ENCODE results near the gene ZNF180. TPM values are rescaled to one million over a fixed set of nuclear protein-coding genes. Genes with fewer than 3 reads are reported as not detected.
"Not testable (repeated sequence)": the region's sequence is repeated elsewhere in the genome, so short reads cannot be mapped to it uniquely, and the experiment has no call there.

The ZNF180 gene
- polyA plus RNA-seq, 5 donors = 11.0 to 18.6 (median 16.1) TPM

DNA sequence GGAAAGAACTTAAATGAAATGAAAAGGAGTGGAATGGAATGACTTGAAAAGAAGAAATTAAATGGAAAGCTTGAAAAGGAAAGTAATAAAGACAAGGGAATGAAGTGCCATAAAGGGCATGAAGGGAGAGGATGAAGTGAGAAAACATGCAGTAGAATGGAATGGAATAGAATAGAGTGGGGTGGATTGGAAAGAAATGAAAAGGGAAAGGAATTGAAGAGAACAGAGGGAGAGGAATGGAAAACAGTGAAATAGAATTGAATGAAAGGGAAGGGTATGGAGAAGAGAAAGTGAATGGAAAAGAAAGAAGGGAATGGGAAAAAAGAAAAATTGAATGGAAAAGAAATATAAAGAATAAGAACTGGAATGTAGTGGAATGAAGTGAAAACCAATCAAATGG is 9.2 kb upstream of the ZNF180 start:
- DNase-seq = no peak

DNA sequence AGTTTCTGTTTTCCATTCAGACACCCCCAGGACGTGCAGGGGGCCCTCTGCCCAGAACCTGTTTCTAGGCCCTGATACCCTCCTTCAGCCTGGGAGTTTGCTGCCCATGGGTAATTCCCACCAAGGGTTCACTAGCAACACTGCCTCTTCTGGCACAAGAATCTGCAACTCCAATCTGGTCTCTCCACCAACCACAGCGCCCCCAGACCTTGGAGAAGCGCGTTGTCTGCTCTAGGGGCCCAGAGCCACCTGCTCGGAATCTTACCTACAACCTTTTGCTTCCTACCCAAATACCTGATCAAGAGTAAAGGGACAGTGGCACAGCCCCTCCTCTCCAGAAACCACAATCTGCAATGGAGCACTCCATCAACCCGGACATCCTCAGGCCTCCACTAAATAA is 763 bp downstream of the ZNF180 start:
- no peak for DNase-seq

GRCh38 chr19:44498988-44499387 is 1.3 kb downstream of the ZNF180 start:
- DNase-seq = no peak

DNA sequence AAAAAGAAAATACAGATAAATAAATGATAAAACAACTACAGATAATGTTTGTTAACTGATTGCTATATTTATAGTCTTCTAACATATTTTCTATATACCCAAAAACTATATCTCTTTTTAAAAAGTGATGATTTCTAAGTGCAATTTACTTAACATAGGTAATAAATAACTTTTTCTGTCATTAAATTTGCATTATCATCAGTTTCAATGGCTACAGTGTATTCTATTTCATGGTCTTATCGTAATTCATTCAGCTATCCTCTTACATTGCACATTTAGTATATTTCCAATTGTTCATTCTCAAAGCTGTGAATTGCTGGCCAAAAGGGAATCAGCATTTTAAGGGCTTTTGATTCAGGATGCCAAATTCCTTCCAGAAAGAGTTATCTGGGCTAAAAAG is 3.6 kb downstream of the ZNF180 start:
- no peak for DNase-seq

- no peak for DNase-seq
These were observed 23.5 kb downstream of the ZNF180 start for GRCh38 chr19:44476559-44477408.

DNA sequence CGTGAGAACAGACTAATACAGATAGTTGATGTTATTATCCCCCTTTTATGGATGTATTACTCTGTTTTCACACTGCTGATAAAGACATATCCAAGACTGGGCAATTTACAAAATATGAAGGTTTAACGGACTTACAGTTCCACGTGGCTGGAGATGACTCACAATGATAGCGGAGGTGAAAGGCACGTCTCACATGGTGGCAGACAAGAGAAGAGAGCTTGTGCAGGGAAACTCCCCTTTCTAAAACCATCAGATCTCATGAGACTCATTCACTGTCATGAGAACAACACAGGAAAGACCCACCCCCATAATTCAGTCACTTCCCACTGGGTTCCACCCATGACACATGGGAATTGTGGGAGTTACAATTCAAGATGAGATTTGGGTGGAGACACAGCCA is 31.6 kb downstream of the ZNF180 start:
- DNase-seq = not testable (repeated sequence)

GRCh38 chr19:44462600-44463286 is 37.6 kb downstream of the ZNF180 start:
- not testable (repeated sequence) for DNase-seq

- not testable (repeated sequence) for DNase-seq
These were observed 44.3 kb downstream of the ZNF180 start for GRCh38 chr19:44456016-44456415.

- no peak for DNase-seq
These were observed 45.2 kb downstream of the ZNF180 start for GRCh38 chr19:44455100-44455499.

- no peak for DNase-seq
These were observed 48.0 kb downstream of the ZNF180 start for GRCh38 chr19:44452367-44452766.

DNA sequence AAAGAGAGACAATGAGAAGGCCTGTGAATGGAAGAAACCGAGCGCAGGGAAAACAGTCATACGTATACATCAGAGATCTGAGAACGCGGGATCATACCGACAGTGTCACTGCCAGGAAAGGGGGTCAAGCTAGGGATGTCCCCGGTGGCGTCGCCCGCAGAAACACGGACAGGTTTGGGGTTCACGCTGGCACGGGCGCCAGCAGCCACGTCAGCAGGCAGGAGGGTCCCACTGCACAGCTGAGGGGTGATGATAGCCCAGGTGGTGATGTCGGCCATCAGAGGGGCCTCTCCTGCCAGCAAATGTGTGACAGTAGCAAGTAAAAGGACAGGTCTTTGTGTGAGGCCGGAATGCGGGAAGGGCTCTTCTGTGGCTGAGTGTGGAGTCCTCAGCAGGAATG is 48.6 kb downstream of the ZNF180 start:
- no peak for DNase-seq

GRCh38 chr19:44447916-44448674 is 52.2 kb downstream of the ZNF180 start, which contains the start of gene ZNF229:
Gene ZNF229 (minus strand): TSS chr19:44448472. CDS start chr19:44442847, 5,625 bp downstream.
- DNase-seq = peak; percentile 81 to 83

DNA sequence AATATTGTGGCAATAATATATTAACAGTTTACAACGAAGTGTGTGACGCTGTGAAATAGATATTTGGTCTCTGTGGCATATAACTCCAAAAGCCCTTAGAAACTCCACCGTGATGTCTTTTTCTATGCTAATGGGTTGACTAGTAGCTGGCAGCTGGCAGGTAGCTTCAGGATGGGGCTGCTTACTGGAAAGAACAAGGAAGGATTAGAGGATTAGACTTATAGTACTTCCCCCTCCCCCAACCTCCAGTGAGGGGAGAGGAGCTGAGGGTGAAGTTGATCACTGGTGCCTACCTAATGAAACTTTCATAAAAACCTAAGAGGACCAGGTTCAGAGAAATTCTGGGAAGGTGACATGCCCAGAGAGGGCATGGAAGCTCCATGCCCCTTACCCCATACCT is 61.9 kb downstream of the ZNF180 start:
- DNase-seq = no peak

- DNase-seq = no peak
These were observed 64.9 kb downstream of the ZNF180 start for GRCh38 chr19:44435441-44435840.

DNA sequence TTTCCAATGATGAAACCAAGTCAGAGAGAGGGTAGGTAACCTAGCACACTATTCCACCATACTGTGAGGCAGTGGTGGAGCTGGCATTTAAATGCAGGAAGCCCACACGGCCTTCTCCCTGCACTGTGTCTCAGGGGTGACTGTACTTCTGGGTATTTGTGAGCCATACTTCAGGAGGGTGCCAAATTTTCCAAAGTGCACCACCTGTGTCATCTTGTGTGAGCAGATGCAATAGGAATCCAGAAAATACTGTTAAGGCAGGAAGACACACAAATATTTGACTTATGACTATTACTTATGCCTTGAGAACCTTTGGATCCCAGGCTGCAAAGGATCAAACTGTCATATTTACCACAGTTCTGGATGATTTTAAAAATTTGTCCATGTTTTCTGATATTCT is 69.4 kb downstream of the ZNF180 start:
- no peak for DNase-seq

Other genes starting within 250 kb of the ZNF180 start
- 1 to 10 TPM; 4.2 to 8.5 (median 7.2) TPM for gene ZNF233, start 240.6 kb downstream of the ZNF180 start, polyA plus RNA-seq (ENCODE audit: insufficient read depth in 1 of 5, insufficient read length in 5 of 5, low replicate concordance in 1 of 5)
- 10 to 100 TPM in 4 of 5 donors, 1 to 10 TPM in 1; 8.1 to 14.4 (median 12.2) TPM for gene ZNF235, start 195.5 kb downstream of the ZNF180 start, polyA plus RNA-seq (ENCODE audit: insufficient read depth in 1 of 5, insufficient read length in 5 of 5, low replicate concordance in 1 of 5)
- gene ZNF112, start 143.8 kb downstream of the ZNF180 start, polyA plus RNA-seq (ENCODE audit: insufficient read depth in 1 of 5, insufficient read length in 5 of 5, low replicate concordance in 1 of 5) = 10 to 100 TPM in 4 of 5 donors, 1 to 10 TPM in 1; 8.4 to 15.1 (median 12.1) TPM
- 10 to 100 TPM in 4 of 5 donors, 1 to 10 TPM in 1; 8.3 to 17.0 (median 14.1) TPM for gene ZNF285, start 98.9 kb downstream of the ZNF180 start, polyA plus RNA-seq (ENCODE audit: insufficient read depth in 1 of 5, insufficient read length in 5 of 5, low replicate concordance in 1 of 5)
- 10 to 100 TPM in 4 of 5 donors, 1 to 10 TPM in 1; 7.9 to 16.1 (median 12.6) TPM for gene ZNF229, start 52.0 kb downstream of the ZNF180 start, polyA plus RNA-seq (ENCODE audit: insufficient read depth in 1 of 5, insufficient read length in 5 of 5, low replicate concordance in 1 of 5)
- gene CEACAM20, start 29.2 kb upstream of the ZNF180 start, polyA plus RNA-seq (ENCODE audit: insufficient read depth in 1 of 5, insufficient read length in 5 of 5, low replicate concordance in 1 of 5) = not detected
- gene IGSF23, start 113.0 kb upstream of the ZNF180 start, polyA plus RNA-seq (ENCODE audit: insufficient read depth in 1 of 5, insufficient read length in 5 of 5, low replicate concordance in 1 of 5) = under 1 TPM in 2 of 5 donors, not detected in 3; 0.31 to 0.33 TPM
- gene PVR, start 143.4 kb upstream of the ZNF180 start, polyA plus RNA-seq (ENCODE audit: insufficient read depth in 1 of 5, insufficient read length in 5 of 5, low replicate concordance in 1 of 5) = 10 to 100 TPM; 21.4 to 29.9 (median 24.4) TPM
- gene CEACAM19, start 171.0 kb upstream of the ZNF180 start, polyA plus RNA-seq (ENCODE audit: insufficient read depth in 1 of 5, insufficient read length in 5 of 5, low replicate concordance in 1 of 5) = 10 to 100 TPM; 10.7 to 23.9 (median 15.8) TPM
- not detected for gene CEACAM16, start 198.6 kb upstream of the ZNF180 start, polyA plus RNA-seq (ENCODE audit: insufficient read depth in 1 of 5, insufficient read length in 5 of 5, low replicate concordance in 1 of 5)
- gene BCL3, start 248.2 kb upstream of the ZNF180 start, polyA plus RNA-seq (ENCODE audit: insufficient read depth in 1 of 5, insufficient read length in 5 of 5, low replicate concordance in 1 of 5) = 10 to 100 TPM in 4 of 5 donors, 1 to 10 TPM in 1; 7.8 to 17.7 (median 13.4) TPM

Measured in right lung (tissue), 5 donors.